Activated CD8-positive, alpha-beta T cell treated with anti-CD3 and anti-CD28 coated beads for 36 hours (primary cell): ENCODE measurements around the gene SEMA7A. TPM values are rescaled to one million over a fixed set of nuclear protein-coding genes. Genes with fewer than 3 reads are reported as not detected.

Experiments used
- ATAC-seq: fragments of 200-7000 bp; cut with Tn5 transposase; one replicate; pipeline ENCODE4 v1.10.0; 2021; ENCODE audit warnings: mild to moderate bottlenecking, moderate library complexity
- CTCF ChIA-PET: fragments of 350-600 bp; sonication (Branson Sonifier 250); formaldehyde crosslinking; loops from one replicate; lab custom pipeline; 2021; ENCODE audit warnings: antibody characterized with exemption; lab: Charles Lee
- POLR2A ChIA-PET: fragments of 350-600 bp; sonication (Branson Sonifier 250); formaldehyde crosslinking; loops from one replicate; lab custom pipeline; 2021; ENCODE audit warnings: antibody characterized with exemption; lab: Charles Lee
- DNase-seq: peaks from one replicate; pipeline ENCODE4 v3.0.0-alpha.2; 2020
- H3K27ac Mint-ChIP-seq: one replicate; pipeline ENCODE4 v1.8.0; 2021; ENCODE audit warnings: mild to moderate bottlenecking, mixed read lengths
- H3K27me3 Mint-ChIP-seq: one replicate; pipeline ENCODE4 v1.8.0; 2021; ENCODE audit warnings: mixed read lengths
- H3K36me3 Mint-ChIP-seq: one replicate; pipeline ENCODE4 v1.8.0; 2021; ENCODE audit warnings: low read depth, mixed read lengths
- H3K4me1 Mint-ChIP-seq: one replicate; pipeline ENCODE4 v1.8.0; 2021; ENCODE audit warnings: low read depth, mixed read lengths
- H3K4me3 Mint-ChIP-seq: one replicate; pipeline ENCODE4 v1.8.0; 2021; ENCODE audit warnings: mild to moderate bottlenecking, moderate library complexity, mixed read lengths
- H3K9me3 Mint-ChIP-seq: one replicate; pipeline ENCODE4 v1.8.0; 2021; ENCODE audit warnings: mixed read lengths
- CTCF ChIP-seq: fragments of 200-600 bp; IDR thresholded peaks from one replicate; pipeline ENCODE4 v1.8.0; 2022; ENCODE audit warnings: antibody characterized with exemption, mild to moderate bottlenecking
- intact Hi-C: fragments of 100-400 bp; cut with micrococcal nuclease; formaldehyde crosslinking; loops from one replicate; pipeline ENCODE4 v1.10.0; 2022
- total RNA-seq, 2 experiments: library from RNA; stranded (reverse); gene quantifications; one replicate each; pipeline ENCODE4 v1.2.3, GENCODE V29; 2021

SEMA7A gene
- total RNA-seq, 2 experiments from 2014 or later, result 62.4 TPM

GRCh38 chr15:74369084-74369745 lies 64.5 kb downstream of the SEMA7A start:
- Mint-ChIP-seq H3K4me3 (no peak overlapping the region), H3K9me3 (no peaks in the 10 kb centered on the region), H3K4me1 (peaks cover 3% of the 10 kb centered on the region), H3K27ac (no peak overlapping the region), H3K27me3 (peaks cover 25% of the 10 kb centered on the region), H3K36me3 (no peaks in the 10 kb centered on the region)
- DNase-seq, result no peak
- no peak for ATAC-seq
- POLR2A ChIA-PET, result interaction anchor here (0.8 kb wide), 1 partner anchor 116 kb away, joined by 3 read pairs; no protein-coding TSS in a partner anchor
- intact Hi-C loops, result no loop called here
- no peak for TF ChIP-seq CTCF
- CTCF ChIA-PET, result interaction anchor here (0.8 to 1.4 kb wide), 6 partner anchors 13 to 401 kb away, joined by 3 to 6 read pairs (median 3); no protein-coding TSS in a partner anchor

- H3K27me3 Mint-ChIP-seq, result peaks cover 28% of the 10 kb centered on the region
- no peak overlapping the region for H3K27ac Mint-ChIP-seq
- no peak for ATAC-seq
- H3K9me3 Mint-ChIP-seq, result no peaks in the 10 kb centered on the region
- no peak overlapping the region for H3K4me3 Mint-ChIP-seq
- no peaks in the 10 kb centered on the region for H3K36me3 Mint-ChIP-seq
- no peak for DNase-seq
- intact Hi-C loops, result no loop called here
- TF ChIP-seq CTCF, result no peak
- peaks cover 3% of the 10 kb centered on the region for H3K4me1 Mint-ChIP-seq
- CTCF ChIA-PET, result interaction anchor here (0.7 to 1.5 kb wide), 2 partner anchors 71 to 253 kb away, joined by 3 to 4 read pairs; no protein-coding TSS in a partner anchor
- POLR2A ChIA-PET, result interaction anchor here (0.6 kb wide), 1 partner anchor 11 kb away, joined by 4 read pairs; no protein-coding TSS in a partner anchor
Observed at GRCh38 chr15:74368121-74368520, 65.6 kb downstream of the SEMA7A start.

- peaks cover 28% of the 10 kb centered on the region for H3K27me3 Mint-ChIP-seq
- CTCF ChIA-PET, result interaction anchor here (0.7 to 1.5 kb wide), 4 partner anchors 7 to 254 kb away, joined by 3 to 4 read pairs (median 3); no protein-coding TSS in a partner anchor
- no peak for TF ChIP-seq CTCF
- peaks cover 3% of the 10 kb centered on the region for H3K4me1 Mint-ChIP-seq
- H3K9me3 Mint-ChIP-seq, result no peaks in the 10 kb centered on the region
- H3K36me3 Mint-ChIP-seq, result no peaks in the 10 kb centered on the region
- no peak within 1 kb of the TSS for H3K27ac Mint-ChIP-seq
- intact Hi-C loops, result no loop called here
- POLR2A ChIA-PET, result interaction anchor here (0.6 kb wide), 1 partner anchor 12 kb away, joined by 4 read pairs; no protein-coding TSS in a partner anchor
- DNase-seq (no peak), ATAC-seq (no peak)
- H3K4me3 Mint-ChIP-seq, result no peak within 1 kb of the TSS
Observed at GRCh38 chr15:74367296-74367854, 66.4 kb downstream of the SEMA7A start, which contains the start of gene CYP11A1. Gene CYP11A1, minus strand, starts transcription at chr15:74367646. Its CDS starts 61 bp downstream, at chr15:74367585.

GRCh38 chr15:74365598-74366445 lies 67.9 kb downstream of the SEMA7A start:
- no peak for TF ChIP-seq CTCF
- Mint-ChIP-seq H3K4me1 (peaks cover 3% of the 10 kb centered on the region), H3K9me3 (no peaks in the 10 kb centered on the region), H3K4me3 (peak overlapping the region; percentile 65), H3K36me3 (no peaks in the 10 kb centered on the region), H3K27ac (no peak overlapping the region), H3K27me3 (peaks cover 28% of the 10 kb centered on the region)
- intact Hi-C loops, result no loop called here
- ChIA-PET CTCF (interaction anchor here (1.4 kb wide), 1 partner anchor 9 kb away, joined by 3 read pairs; no protein-coding TSS in a partner anchor), POLR2A (no interaction called here)
- DNase-seq (peak; percentile 45), ATAC-seq (peak; percentile 71)
